HG02970 (cell line): ENCODE measurements around the gene PSKH1.
"Not testable (repeated sequence)": the region's sequence is repeated elsewhere in the genome, so short reads cannot be mapped to it uniquely, and the experiment has no call there.

Source experiments
- ATAC-seq: cut with Tn5 transposase; IDR thresholded peaks from one replicate; pipeline ENCODE4 v1.9.1; 2021; ENCODE audit warnings: mild to moderate bottlenecking, moderate library complexity, moderate number of reproducible peaks; ENCODE audit not compliant: unreplicated experiment, low FRiP score

The PSKH1 gene

DNA sequence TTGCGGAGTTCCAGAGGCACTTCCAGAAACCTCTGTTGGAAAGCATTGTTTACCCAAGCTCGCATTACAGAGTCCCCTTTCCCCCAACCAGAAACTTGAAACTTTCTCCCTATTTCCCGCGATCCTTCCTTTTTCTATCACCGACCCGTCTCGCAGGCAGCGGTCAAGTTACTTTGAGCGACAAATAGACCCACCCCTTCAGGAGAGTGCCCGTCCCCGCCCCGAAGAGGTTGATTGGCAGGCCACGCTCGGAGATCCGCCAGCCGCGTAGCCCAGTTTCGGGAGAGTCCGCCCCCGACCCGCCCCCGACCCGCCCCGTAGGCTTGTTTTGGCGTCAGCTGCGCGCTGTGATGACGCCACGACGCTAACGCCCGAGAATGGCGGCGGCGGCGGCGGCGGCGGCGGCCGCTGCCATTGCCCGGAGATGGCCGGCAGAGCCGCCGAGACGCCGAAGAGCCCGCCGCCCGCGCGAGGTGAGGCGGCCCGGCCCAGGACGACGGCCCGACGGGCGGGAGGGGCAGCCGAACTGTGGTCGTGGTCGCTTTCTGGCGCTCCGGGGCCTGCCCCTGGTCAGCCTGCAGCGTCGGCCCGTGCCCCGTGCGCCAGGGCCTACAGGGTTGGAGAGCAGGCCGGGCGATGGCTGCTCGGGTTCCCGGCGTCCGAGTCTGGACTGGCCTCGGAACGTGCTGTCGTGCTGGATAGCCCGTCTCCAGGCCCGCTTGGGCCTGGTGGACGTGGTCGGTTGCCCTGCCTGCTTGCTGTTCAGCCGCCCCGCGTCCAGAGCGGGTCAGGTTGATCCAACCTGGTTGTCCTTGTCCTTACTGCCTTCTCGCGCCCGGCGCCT lies at the start of gene PSKH1:
Gene PSKH1, plus strand, starts transcription at position 356 of the 844 bp plus-strand sequence. CDS start 15,496 bp downstream, outside the sequence.
- peak; percentile 77 for ATAC-seq

DNA sequence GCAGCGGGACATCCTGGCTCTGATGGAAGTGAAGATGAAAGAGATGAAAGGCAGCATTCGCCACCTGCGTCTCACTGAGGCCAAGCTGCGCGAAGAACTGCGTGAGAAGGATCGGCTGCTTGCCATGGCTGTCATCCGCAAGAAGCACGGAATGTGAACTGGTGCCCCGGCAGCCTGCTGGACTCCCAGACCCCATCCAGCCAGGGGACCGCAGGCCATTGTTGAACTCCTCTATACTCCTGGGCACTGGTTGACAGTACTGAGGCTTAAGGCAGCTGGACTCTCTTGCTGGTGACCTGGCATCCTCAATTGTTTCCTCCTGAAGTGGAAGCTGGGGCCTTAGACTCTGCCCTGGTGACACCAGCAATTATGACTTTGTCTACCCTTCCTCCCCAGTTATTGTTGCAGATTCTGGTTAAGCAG lies 49.7 kb upstream of the PSKH1 start:
- ATAC-seq: no peak

DNA sequence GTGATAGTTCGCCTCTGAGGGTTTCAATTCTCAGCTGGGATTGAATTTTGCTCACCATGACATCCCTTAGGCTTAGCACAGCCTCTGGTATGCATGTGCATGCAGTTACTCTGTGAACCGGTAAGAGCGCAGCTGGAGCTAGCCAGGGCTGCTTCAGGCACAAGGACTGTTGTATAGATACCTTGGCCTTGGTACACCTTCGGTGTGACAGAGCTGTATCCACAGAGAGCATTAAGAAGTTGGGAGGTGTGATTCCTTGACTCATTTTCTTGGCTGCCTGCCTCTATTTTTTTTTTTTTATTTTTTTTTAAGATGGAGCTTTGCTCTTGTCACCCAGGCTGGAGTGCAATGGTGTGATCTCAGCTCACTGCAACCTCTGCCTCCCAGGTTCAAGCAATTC lies 48.6 kb upstream of the PSKH1 start:
- no peak for ATAC-seq

DNA sequence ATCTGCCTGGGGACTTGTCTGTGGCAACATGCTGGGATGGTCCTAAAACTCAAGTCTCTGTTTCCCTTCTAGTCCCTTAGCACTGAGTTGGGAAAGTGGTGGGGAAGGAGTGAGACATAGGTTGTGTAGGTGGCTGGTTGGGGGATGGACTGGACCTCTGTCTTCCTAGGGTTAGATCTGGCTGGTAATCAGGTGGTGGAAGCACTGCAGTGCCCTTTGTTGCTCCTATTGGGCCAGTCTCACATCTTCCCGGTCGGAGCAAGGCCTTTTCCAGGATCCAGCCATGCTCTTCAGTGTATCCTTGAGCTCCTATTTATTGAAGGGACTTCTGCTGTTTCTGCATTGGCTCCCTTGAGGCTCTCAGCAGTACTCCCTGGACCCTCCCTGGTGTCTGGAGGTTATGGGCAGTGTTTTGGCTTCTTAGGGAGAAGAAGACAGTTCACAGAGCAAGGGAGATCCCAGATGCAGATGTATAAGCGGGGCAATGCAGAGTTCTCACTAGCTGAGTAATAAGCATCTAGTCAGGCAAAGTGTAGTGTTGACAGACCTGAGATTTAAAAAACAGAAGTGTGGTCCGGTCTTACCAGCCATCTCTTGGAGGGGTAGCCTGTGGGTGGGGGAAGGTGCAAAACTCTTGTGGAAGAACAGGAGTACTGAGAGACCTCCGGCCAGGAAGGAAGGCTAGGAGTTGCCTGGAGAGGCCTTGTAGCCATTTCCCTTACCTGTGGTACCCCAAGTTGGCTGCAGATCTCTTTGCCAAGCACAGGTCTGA lies 47.6 kb upstream of the PSKH1 start:
- ATAC-seq: no peak

DNA sequence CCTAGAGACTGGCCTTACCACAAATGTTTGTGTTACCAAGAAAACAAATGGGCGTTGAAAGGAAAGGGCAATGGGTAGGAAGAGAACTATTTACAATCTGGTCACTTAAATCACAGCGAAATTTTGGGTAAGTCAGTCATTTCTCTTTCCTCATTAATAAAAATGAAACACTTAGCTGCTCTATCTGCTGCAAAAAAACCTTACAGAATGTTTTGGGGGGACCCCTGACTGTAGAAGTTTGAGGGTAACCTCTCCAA lies 47.1 kb upstream of the PSKH1 start:
- ATAC-seq: no peak

DNA sequence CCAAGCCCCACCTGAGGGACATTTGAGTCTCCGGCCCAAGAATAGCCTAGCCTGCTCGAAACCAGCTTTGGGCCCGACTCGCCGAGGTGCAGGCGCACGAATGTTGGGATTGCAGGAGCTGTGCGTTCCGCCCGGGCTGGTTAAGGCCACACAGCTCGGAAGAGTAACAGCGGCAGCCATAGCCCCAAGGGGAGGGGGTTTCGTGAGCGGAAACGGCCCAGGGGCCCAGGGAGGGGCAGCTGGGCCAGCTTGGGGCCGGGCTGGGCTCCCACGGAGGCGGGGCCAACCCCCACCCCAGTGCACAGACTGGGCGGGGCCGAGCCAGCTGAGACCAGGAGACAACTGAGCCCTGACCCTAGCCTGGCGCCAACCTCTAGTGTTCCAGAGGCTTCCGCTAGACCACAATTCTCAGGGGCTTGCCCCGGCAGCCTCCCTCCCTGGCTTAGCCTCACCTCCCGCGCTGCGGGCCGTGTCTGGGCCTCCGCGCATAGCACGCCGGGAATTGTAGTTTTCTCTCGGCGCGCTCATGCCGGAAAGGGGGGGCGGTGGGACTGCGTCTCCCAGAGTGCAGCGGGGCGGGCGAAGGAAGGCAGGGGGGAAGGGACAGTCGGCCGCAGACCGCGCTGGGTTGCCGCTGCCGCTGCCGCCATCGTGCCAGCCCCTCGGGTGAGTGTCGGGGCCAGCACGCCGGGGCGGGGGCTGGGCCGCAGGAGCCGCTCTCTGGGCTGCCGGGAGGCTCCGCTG lies 46.6 kb upstream of the PSKH1 start, which contains the start of gene NUTF2:
Gene NUTF2, plus strand, starts transcription at position 614 of the 744 bp plus-strand sequence. CDS start 18,198 bp downstream, outside the sequence.
- peak; percentile 56 for ATAC-seq

DNA sequence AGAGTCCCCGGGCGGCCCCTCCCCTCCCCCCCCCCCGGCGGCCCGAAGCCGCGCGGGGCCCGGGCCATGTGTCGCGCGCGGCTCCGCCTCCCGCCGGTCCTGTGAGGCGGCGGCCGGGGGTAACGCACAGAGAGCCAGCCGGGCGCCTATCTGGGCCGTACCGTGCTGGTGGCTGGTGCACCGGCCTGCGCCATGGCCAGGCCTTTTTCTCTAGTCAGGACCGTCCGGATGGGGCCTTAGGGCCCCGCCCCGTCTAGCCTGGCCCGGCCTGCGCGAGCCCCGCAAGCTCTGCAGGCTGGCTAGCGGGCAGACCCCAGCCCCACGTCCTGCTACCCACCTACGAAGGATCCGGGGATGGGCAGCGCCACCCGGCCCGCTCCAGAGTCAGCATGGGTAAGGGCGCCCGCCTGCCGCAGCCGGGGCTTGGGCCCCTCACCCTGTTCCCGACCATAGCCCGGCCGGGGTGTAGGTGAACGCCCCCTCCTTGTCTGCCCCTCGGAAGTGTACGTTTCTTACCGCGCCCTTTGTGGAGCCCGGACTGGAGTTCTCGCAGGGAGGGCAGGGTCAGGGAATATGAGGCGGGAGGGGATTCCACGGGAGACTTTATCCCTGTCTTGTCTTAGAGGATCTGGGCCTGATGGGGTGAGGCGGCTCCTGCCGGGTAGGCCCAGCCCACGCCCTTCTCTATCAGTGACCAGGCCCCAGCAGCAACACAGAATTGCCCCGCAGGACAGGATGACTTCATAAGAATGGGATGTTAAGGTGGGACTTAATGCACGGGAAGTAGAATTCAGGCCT lies 45.8 kb upstream of the PSKH1 start, which contains the start of gene CENPT:
Gene CENPT, minus strand, starts transcription at position 630 of the 798 bp plus-strand sequence. CDS start 13,834 bp downstream, outside the sequence.
- peak; percentile 31 for ATAC-seq

DNA sequence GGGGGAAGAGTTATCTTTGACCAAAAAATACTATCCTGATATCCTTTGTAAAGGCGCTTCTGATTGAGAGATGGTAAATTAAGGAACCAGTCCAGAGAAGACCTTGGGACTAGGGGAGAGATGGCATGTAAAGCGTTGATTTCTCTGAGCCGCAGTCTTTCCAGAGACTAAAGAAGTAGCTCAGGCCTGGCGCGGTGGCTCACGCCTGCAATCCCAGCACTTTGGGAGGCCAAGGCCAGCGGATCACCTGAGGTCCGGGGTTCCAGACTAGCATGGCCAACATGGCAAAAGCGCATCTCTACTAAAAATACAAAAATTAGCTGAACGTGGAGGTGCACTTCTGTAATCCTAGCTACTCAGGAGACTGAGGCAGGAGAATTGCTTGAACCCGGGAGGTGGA lies 44.9 kb upstream of the PSKH1 start:
- no peak for ATAC-seq

DNA sequence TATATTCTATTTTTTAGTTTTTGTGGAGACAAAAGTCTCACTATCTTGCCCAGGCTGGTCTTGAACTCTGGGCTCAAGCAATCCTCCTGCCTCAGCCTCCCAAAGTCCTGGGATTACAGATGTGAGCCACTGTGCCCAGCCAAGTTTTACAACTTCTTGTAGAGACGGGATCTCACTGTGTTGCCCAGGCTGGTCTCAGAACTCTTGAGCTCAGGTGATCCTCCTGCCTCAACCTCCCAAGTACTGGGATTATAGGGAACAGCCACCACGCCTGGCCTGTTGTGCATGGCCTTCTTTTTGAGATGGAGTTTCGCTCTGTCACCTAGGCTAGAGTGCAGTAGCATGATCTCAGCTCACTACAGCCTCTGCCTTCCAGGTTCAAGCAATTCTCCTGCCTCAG lies 39.4 kb upstream of the PSKH1 start:
- no peak for ATAC-seq

DNA sequence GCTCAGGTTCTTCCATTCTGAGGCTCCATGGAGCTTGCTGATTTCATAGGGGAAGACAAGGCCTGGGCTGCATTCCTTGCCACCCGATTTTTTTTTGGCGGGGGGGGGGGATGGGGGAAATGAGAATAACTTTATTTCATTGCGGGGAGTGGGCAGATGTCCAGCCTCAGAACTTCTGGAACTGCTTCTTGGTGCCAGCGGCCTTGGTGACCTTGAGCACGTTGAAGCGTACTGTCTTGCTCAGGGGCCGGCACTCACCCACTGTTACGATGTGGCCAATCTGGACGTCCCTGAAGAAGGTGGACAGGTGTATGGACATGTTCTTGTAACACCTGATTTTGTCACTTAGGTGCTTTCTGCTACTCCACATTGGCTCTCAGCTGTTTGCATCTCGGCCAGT lies 37.3 kb upstream of the PSKH1 start:
- no peak for ATAC-seq

DNA sequence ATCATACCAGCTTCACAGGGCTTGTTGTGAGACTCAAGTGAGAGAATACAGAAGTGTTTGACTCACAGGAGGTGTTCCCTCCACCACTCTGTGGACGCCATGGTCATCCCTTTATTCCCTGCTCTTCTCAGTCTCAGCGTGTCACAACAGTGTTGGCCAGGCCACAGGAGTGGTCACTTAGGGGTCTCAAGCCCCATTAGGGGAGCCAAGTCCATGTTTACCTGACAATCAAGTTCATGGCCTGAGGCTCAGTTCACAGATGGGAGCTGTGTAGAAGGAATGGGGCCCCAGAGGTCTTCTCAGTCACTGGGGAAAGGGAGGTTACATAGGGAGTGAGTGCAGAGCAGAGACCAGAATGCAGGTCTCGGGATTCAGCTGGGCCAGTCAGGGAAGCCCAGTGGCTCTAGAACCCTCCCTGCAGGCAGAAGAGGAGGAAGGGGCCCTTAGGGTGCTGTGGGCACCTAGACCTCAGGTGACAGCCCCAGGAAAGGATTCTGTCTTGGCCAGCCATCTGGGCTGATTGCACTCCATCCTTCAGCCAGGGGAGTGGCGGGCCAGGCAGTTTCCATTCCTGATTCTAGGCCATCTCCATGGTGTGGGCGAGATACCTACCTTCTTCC lies 36.0 kb upstream of the PSKH1 start:
- ATAC-seq: no peak

DNA sequence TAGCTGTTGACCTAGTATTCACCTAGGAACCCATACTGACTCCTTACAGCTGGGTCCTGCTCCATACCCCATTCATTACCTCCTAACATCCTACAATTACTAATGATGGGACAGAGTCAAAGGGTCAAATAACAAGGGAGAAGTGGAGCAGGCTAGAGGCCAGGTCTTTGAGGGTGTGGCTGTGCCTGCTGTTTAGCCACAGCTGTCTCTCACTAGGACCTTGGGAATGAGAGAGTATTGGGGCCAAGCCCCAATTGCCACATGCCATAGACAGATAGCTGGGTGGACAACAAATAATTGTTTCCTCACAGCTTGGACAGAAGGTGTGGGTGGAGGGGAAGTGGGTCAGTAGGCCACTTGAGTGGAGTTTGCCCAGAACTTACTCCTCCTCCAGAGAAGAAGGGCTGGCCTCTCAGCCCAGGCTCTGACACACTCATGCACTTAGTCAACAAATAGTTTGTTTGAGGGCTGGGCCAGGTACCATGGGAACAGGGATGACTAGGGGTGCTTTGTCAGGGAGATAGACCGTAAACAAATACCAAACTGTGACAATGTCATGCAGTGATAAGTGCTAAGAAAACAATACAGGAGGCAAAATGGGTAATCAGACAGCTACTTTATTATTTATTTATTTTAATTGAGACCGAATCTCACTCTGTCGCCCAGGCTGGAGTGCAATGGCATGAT lies 35.4 kb upstream of the PSKH1 start:
- ATAC-seq: no peak

DNA sequence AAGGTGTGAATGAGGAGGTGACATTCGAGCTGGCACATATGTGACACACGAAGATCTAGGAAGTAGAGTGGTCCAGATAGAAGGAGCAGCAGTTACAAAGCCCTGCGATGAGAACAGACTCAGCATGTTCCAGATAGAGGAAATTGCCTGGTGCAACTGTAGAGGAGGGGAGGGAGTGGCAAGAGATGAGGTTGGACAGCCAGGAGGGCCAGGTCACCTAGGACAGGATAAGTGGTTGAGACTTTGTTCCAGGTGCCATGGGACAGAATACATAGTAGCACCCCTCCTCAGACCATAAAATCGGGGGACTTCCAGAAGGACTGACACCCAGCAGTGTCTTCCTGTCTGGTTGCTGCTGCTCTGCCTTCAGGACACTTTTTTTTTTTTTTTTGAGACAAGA lies 34.6 kb upstream of the PSKH1 start:
- no peak for ATAC-seq

DNA sequence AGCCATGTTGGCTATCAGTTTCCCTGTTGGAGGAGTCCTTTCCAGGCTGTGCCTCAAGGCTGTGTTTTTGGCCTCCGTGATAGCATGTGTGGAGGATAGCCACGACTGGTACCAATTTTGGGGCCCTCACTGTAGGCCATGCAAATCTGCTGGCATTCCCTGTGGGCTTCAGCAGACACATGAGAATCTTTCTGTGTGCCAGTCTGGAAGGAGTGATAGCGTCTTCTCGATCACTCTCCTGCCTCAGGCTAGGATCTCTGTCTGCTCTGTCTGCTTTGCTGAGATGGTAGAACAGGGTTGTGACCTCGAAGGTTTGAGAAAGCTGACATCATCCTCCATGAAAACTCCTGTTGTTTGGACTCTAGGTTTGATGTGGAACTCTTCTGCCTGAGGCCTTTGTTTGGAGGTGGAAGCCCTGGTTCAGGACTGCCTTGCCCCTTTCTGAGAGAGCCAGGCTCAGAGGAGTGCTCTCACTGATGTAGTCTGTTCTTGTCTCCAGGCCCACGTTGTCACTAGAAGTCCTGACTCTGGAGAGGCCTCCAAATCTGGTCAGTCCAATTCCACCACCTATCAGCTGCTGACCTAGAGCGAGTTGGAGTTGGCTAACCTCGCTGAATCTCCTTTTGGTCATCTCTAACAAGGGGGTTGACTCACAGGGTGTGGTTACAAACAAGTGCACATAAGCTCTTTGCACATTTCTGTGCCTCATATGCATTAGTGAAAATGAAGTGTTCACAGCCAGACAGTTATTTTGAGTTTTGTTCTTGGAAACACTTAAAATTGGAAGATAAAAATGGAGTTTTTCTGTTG lies 32.3 kb upstream of the PSKH1 start:
- ATAC-seq: no peak

DNA sequence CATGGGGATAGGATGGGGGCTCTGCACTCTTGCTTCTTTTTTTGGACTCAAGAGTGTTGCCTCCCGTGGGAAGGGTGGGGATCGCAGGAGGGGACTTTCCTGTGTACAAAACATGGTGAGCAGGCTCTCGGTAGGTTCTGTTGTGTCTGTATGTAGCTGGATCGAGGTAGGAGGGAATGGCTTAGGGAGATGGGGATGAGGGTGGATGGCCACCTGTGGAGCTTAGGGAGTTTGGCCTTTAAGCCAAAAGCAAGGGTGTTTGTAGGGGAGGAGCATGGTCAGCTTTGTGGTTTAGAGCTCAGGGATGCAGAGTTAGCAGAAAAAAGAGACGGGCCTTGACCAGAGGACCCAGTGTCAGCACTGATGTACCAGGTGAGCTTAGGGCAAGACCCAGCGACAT lies 31.2 kb upstream of the PSKH1 start:
- ATAC-seq: no peak

DNA sequence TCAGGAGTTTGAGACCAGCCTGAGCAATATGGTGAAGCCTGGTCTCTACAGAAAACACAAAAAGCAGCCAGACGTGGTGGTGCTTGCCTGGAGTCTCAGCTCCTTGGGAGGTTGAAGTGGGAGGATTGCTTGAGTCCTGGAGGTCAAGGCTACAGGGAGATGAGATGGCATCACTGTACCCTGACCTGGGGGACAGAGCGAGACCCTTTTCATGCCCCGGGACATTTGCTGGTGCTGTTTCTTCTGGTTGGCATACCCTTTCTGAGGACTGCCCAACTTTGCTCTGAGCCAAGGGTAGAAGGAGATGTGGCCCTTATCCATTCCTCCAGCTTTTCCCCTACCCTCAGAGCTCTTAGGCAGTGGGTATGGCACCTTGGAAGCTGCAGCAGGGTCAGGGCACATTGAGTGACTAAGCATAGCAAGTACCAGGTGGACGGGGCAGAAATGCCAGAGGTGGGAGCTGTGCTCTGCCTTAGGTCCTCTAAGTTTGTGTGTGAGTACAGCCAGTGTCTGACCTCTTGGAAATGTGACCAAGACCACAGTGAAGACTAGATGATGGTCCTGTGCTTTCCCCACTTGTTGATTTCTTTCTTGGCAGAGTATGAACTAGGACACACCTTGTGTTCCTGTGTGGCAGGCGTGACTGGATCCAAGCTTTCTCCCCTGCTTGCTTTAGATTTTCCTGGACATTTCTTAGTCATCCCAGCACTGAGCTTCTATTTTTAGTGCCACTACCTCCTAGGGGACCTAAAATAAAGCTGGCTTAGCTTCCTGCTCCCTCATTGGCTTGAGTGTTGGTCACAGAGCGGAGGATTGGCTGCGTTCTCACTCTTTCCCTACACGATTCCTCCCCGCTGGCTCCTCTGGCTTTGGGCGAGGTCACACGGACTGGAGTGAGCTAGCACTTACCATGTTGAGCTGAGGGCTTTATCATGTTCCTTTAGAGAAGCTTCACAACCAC lies 30.2 kb upstream of the PSKH1 start:
- no peak for ATAC-seq

DNA sequence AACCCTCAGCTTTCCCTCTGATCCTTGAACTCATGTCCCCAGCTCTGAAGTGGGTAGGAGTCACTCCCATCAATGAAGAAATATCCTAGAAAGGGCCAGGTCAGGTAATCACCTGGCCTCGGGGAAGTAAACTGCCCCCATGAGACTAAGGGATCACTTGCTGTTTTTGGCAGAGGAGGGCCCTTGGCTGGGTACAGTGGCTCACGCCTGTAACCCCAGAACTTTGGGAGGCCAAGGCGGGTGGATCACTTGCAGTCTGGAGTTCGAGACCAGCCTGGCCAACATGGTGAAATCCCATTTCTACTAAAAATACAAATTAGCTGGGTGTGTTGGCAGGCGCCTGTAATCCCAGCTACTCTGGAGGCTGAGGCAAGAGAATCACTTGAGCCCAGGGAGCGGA lies 29.0 kb upstream of the PSKH1 start:
- ATAC-seq: not testable (repeated sequence)
